Stimulated activated CD4-positive, alpha-beta T cell treated with anti-CD3 and anti-CD28 coated beads, Interleukin-15, amount 100 ng/mL, for 48 hours (primary cell): ENCODE data around the gene ZNF479.
"Not testable (repeated sequence)": the region's sequence is repeated elsewhere in the genome, so short reads cannot be mapped to it uniquely, and the experiment has no call there.

Source experiments
- DNase-seq, 2 donors: peaks; one replicate each; pipeline ENCODE4 v3.0.0-alpha.2; 2020; ENCODE audit warnings: low read depth in 2 of 2

Gene ZNF479

GRCh38 chr7:57132336-57132735, at the start of gene ZNF479:
TSS of gene ZNF479 (minus strand) at chr7:57132436. CDS start at chr7:57132324, 112 bp downstream.
- not testable (repeated sequence) for DNase-seq

- no peak for DNase-seq
These were observed 49.8 kb upstream of the ZNF479 start for GRCh38 chr7:57182031-57182430.

GRCh38 chr7:57181281-57181680, 49.0 kb upstream of the ZNF479 start:
- DNase-seq: no peak

GRCh38 chr7:57179776-57180415, 47.7 kb upstream of the ZNF479 start:
- no peak for DNase-seq

DNA sequence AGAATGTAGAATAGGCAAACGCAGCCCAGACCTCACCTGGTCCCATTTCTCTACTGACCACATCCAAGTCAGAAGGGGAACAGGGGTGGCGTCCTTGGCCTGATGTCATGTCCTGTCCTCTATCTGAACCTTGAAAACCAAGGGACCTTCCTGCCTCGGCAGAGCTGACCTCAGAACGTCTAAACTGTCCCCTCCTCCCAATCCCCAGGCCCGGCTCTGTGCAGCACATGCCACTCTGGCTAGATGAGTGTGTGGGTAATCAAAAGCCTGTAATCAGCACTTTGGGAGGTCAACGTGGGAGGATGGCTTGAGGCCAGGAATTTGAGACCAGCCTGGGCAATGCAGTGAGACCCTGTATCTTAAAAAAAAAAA, 46.5 kb upstream of the ZNF479 start:
- DNase-seq: no peak

DNA sequence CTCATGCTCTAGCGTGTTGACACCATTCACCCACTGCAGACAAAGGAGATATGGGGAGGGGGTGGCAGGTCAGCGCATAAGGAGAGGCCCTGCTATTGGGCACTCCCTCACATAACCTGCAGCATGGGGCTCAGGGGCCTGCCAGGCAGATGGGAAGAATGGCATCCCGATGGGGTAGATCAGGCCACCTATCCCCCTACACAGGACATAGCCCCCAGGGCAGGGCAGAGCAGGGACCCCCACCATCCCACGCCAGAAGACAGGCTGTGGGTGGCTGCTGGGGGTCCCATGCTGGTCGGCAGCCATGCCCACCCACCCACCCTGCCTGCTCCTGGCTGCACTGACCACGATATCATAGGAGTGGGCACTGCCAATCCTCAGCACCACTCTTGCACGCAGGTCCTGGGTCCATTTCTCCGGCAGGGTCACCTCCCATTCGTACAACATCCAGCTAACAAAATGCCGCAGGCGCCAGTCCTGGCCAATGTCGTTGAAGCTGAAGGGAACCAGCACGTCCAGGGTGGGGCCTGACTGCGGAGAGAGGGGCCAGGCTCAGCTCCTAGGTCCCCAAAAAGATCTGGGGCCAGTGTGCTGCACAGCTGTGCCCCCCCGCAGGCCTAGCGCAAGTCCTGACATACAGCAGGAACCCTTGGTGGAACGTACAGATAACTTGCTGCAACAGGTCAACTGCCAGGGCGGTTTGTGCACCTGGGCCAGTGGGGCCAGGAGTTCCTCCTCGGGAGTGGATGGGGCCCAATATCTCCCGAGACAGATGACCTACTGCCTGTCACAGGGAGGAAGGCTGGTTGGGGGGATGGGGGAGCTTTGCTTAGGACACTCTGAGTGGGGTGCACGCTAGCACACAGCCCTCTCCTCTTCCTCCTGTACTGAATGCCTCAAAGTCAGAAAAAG, 45.9 kb upstream of the ZNF479 start:
- no peak for DNase-seq

DNA sequence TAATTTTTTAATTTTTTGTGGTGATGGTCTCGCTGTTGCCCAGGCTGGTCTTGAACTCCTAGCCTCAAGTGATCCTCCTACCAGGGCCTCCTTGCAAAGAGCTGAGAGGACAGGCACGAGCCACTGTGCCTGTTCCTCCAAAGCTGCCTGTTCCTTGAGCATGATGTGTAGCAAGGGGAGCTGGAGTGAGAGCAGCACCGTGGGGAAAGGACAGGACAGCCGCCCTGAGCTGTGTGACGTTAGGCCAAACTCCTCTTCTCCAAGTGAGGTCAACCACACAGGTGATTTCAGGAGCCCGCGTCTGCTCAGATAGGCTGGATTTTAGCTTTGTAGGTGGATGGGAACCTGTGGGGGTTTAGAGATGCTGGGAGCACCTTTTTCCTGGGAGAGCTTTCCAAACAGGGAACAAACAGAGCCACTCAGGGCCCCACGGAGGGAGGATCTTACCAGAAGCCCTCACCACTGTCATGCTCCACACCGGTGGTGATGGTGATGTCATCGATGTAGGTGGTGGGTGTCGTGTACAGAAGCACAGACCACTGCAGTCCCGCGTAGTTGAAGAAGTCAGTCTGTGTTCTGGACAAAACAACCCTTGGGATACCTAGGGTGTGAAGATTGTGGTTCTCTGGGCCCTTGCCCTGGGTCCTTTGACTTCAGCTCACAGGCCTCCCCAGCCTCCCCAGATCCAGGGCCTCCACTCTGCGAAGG, 44.8 kb upstream of the ZNF479 start:
- DNase-seq: no peak

GRCh38 chr7:57165285-57165899, 33.2 kb upstream of the ZNF479 start:
- DNase-seq: no peak

DNA sequence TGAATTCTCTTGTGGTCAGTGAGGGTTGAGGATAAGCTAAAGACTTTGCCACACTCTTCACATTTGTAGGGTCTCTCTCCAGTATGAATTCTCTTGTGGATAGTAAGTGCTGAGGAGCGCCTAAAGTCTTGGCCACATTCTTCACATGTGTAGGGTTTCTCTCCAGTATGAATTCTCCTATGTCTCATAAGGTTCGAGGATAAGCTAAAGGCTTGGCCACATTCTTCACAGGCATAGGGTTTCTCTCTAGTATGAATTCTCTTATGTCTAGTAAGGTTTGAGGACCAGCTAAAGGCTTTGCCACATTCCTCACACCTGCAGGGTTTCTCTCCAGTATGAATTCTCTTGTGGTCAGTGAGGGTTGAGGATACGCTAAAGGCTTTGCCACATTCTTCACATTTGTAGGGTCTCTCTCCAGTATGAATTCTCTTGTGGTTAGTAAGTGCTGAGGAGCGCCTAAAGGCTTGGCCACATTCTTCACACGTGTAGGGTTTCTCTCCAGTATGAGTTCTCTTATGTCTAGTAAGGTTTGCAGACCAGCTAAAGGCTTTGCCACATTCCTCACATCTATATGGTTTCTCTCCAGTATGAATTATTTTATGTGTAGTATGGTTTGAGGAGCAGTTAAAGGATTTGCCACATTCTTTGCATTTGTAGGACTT, 12.0 kb downstream of the ZNF479 start:
- not testable (repeated sequence) for DNase-seq
